Ovary (tissue), 3 donors: ENCODE measurements around the gene MPRIP.

Experiments used
- EP300 ChIP-seq: sonication (generic); formaldehyde crosslinking; IDR thresholded peaks from one replicate; pipeline ENCODE4 v1.6.1; 2017; ENCODE audit warnings: antibody characterized with exemption
- POLR2A ChIP-seq: fragments of 450-650 bp; IDR thresholded peaks from one replicate; pipeline ENCODE4 v1.6.1; 2017; ENCODE audit warnings: antibody characterized with exemption, mild to moderate bottlenecking, moderate library complexity
- TF ChIP-seq, protein P1 (sequence below), 3 donors: fragments of 450-650 bp in 2 of 3; fragments of 200-600 bp in 1 of 3; IDR thresholded peaks; one replicate each; pipeline versions ENCODE4 v1.5.1 to v1.8.0; 2016 to 2022; ENCODE audit warnings: antibody characterized with exemption in 3 of 3, mild to moderate bottlenecking in 1 of 3
- donor health status: DM: no; HTN: no; CAD: no.

- TF ChIP-seq, protein P1, sequence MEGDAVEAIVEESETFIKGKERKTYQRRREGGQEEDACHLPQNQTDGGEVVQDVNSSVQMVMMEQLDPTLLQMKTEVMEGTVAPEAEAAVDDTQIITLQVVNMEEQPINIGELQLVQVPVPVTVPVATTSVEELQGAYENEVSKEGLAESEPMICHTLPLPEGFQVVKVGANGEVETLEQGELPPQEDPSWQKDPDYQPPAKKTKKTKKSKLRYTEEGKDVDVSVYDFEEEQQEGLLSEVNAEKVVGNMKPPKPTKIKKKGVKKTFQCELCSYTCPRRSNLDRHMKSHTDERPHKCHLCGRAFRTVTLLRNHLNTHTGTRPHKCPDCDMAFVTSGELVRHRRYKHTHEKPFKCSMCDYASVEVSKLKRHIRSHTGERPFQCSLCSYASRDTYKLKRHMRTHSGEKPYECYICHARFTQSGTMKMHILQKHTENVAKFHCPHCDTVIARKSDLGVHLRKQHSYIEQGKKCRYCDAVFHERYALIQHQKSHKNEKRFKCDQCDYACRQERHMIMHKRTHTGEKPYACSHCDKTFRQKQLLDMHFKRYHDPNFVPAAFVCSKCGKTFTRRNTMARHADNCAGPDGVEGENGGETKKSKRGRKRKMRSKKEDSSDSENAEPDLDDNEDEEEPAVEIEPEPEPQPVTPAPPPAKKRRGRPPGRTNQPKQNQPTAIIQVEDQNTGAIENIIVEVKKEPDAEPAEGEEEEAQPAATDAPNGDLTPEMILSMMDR (IDR thresholded peaks at IDR 0.05): no peak
- TF ChIP-seq POLR2A (no peak), EP300 (no peak)
Measured at GRCh38 chr17:17091276-17091675, 49.0 kb downstream of the MPRIP start.
